BJ (cell line): ENCODE data around the gene SMOC2. TPM values are rescaled to one million over a fixed set of nuclear protein-coding genes. Genes with fewer than 3 reads are reported as not detected.

Experiments
- CTCF ChIA-PET: fragments of 350-600 bp; formaldehyde crosslinking; extraction: SDS; loops from one replicate; lab custom pipeline; 2021; ENCODE audit warnings: antibody characterized with exemption, inconsistent platforms; lab: Yijun Ruan, JAX
- POLR2A ChIA-PET: fragments of 300-600 bp; sonication (Branson Sonifier 250); formaldehyde crosslinking; extraction: SDS; loops from one replicate; lab custom pipeline; 2021; ENCODE audit warnings: antibody characterized with exemption; lab: Charles Lee
- DNase-seq: peaks from one replicate; pipeline ENCODE4 v3.0.0-alpha.2; 2011; ENCODE audit warnings: low read depth
- H3K27me3 ChIP-seq: 2 replicates; pipeline ENCODE4 v1.6.0; 2011; ENCODE audit warnings: low read length; ENCODE audit not compliant: control insufficient read depth, insufficient read depth
- H3K36me3 ChIP-seq: 2 replicates; pipeline ENCODE4 v1.5.1; 2011; ENCODE audit warnings: low read length; ENCODE audit not compliant: control insufficient read depth, insufficient read depth
- H3K4me3 ChIP-seq: 2 replicates; pipeline ENCODE4 v1.5.1; 2011; ENCODE audit warnings: low read depth, mild to moderate bottlenecking, control low read depth, low read length
- polyA plus RNA-seq: library from polyadenylated mRNA; depleted of rRNA; stranded (reverse); fragments of >200 nt; gene quantifications from 2 replicates; pipeline ENCODE4 v1.2.3, GENCODE V29; 2011
- TF ChIP-seq, protein P1 (sequence below): IDR thresholded peaks from 2 replicates; pipeline ENCODE4 v1.5.1; 2011; ENCODE audit warnings: low read depth, mild to moderate bottlenecking, control low read depth, inconsistent platforms, low read length, moderate library complexity; ENCODE audit not compliant: insufficient read depth

SMOC2 gene
- polyA plus RNA-seq, 1 experiment = not detected

GRCh38 chr6:168472363-168472762, 31.4 kb downstream of the SMOC2 start:
- DNase-seq = no peak
- no peak overlapping the region for H3K4me3 ChIP-seq
- CTCF ChIA-PET = no interaction called here
- POLR2A ChIA-PET = no interaction called here
- TF ChIP-seq, protein P1, sequence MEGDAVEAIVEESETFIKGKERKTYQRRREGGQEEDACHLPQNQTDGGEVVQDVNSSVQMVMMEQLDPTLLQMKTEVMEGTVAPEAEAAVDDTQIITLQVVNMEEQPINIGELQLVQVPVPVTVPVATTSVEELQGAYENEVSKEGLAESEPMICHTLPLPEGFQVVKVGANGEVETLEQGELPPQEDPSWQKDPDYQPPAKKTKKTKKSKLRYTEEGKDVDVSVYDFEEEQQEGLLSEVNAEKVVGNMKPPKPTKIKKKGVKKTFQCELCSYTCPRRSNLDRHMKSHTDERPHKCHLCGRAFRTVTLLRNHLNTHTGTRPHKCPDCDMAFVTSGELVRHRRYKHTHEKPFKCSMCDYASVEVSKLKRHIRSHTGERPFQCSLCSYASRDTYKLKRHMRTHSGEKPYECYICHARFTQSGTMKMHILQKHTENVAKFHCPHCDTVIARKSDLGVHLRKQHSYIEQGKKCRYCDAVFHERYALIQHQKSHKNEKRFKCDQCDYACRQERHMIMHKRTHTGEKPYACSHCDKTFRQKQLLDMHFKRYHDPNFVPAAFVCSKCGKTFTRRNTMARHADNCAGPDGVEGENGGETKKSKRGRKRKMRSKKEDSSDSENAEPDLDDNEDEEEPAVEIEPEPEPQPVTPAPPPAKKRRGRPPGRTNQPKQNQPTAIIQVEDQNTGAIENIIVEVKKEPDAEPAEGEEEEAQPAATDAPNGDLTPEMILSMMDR = no peak
- no peaks in the 10 kb centered on the region for H3K36me3 ChIP-seq
- H3K27me3 ChIP-seq = no peaks in the 10 kb centered on the region

DNA sequence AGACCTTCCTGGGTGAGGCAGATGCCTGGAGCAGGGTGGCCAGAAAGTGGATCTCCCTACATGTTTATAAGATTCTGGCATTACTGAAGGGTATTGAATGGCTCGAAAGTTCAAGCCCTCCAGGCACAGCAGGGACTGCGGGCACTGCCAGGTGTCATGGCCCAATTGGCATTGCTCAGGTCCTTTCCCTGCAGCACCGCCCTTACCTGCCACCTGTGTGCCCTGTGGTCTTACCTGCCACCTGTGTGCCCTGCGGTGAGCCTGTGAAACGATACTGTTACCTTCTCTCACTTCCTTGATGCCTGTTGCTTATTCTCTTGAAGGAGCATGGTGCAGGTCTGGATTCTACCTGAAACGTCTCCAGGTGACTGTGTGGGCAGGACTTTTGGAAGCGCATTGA, 32.2 kb downstream of the SMOC2 start:
- TF ChIP-seq, protein P1 = no peak

GRCh38 chr6:168475188-168476013, 34.4 kb downstream of the SMOC2 start:
- Histone ChIP-seq H3K27me3 (no peaks in the 10 kb centered on the region), H3K36me3 (no peaks in the 10 kb centered on the region), H3K4me3 (no peak overlapping the region)
- CTCF ChIA-PET = no interaction called here
- TF ChIP-seq, protein P1 = no peak
- no peak for DNase-seq
- POLR2A ChIA-PET = no interaction called here

More for the DNA sequence above, 32.2 kb downstream of the SMOC2 start:
- H3K36me3 ChIP-seq = no peaks in the 10 kb centered on the region
- no peak overlapping the region for H3K4me3 ChIP-seq
- ChIA-PET POLR2A (no interaction called here), CTCF (no interaction called here)
- no peak for DNase-seq
- no peaks in the 10 kb centered on the region for H3K27me3 ChIP-seq

- Histone ChIP-seq H3K4me3 (no peak overlapping the region), H3K36me3 (no peaks in the 10 kb centered on the region), H3K27me3 (no peaks in the 10 kb centered on the region)
- DNase-seq = no peak
- ChIA-PET CTCF (no interaction called here), POLR2A (no interaction called here)
- TF ChIP-seq, protein P1 = no peak
Measured at GRCh38 chr6:168479421-168479820, 38.4 kb downstream of the SMOC2 start.

- ChIA-PET POLR2A (no interaction called here), CTCF (no interaction called here)
- TF ChIP-seq, protein P1 = no peak
- H3K27me3 ChIP-seq = no peaks in the 10 kb centered on the region
- H3K36me3 ChIP-seq = no peaks in the 10 kb centered on the region
- no peak overlapping the region for H3K4me3 ChIP-seq
- DNase-seq = no peak
Measured at GRCh38 chr6:168480481-168480880, 39.5 kb downstream of the SMOC2 start.
